Fibroblast of lung (primary cell): ENCODE data around the gene PGAM2. TPM values are rescaled to one million over a fixed set of nuclear protein-coding genes. Genes with fewer than 3 reads are reported as not detected.

ENCODE experiments used
- DNase-seq, 2 donors: peaks; one replicate each; pipeline versions ENCODE4 v3.0.0 to v3.0.0-alpha.2; 2010; ENCODE audit warnings: low read depth in 2 of 2
- H2AFZ ChIP-seq: 2 replicates; pipeline ENCODE4 v1.5.1; 2012; ENCODE audit warnings: low read length, control low read depth, inconsistent platforms
- H3K27ac ChIP-seq: 2 replicates; pipeline ENCODE4 v1.5.1; 2011; ENCODE audit warnings: low read length, control low read depth; ENCODE audit not compliant: insufficient read depth
- H3K27me3 ChIP-seq: 2 replicates; pipeline ENCODE4 v1.5.1; 2011; ENCODE audit warnings: mild to moderate bottlenecking, low read length; ENCODE audit not compliant: control insufficient read depth, insufficient read depth
- H3K36me3 ChIP-seq: 2 replicates; pipeline ENCODE4 v1.5.1; 2011; ENCODE audit warnings: low read length; ENCODE audit not compliant: control insufficient read depth, insufficient read depth
- H3K4me1 ChIP-seq: 2 replicates; pipeline ENCODE4 v1.5.1; 2011; ENCODE audit warnings: low read length; ENCODE audit not compliant: control insufficient read depth, insufficient read depth; ENCODE audit errors: extremely low read depth
- H3K4me2 ChIP-seq: 2 replicates; pipeline ENCODE4 v1.5.1; 2011; ENCODE audit warnings: low read length, control low read depth; ENCODE audit not compliant: insufficient read depth; ENCODE audit errors: extremely low read depth
- H3K4me3 ChIP-seq, 4 experiments: fragments of 200-600 bp in 1 of 4; sonication (generic) in 1 of 4; replicated peaks in 1 of 4; 2 replicates each; pipeline ENCODE4 v1.5.1; 2011 to 2016; ENCODE audit warnings: low read length in 4 of 4, low read depth in 3 of 4, mild to moderate bottlenecking in 3 of 4, control low read depth in 2 of 4, inconsistent platforms in 1 of 4, mixed read lengths in 1 of 4; ENCODE audit not compliant: insufficient read depth in 1 of 4; ENCODE audit errors: control extremely low read depth in 1 of 4
- H3K79me2 ChIP-seq: 2 replicates; pipeline ENCODE4 v1.5.1; 2012; ENCODE audit warnings: mild to moderate bottlenecking, low read length, inconsistent platforms; ENCODE audit not compliant: control insufficient read depth, insufficient read depth
- H3K9ac ChIP-seq: 2 replicates; pipeline ENCODE4 v1.5.1; 2011; ENCODE audit warnings: mild to moderate bottlenecking, low read length, control low read depth; ENCODE audit not compliant: insufficient read depth
- H3K9me3 ChIP-seq: 2 replicates; pipeline ENCODE4 v1.5.1; 2012; ENCODE audit warnings: low read depth, low read length; ENCODE audit not compliant: control insufficient read depth, insufficient read depth
- H4K20me1 ChIP-seq: 2 replicates; pipeline ENCODE4 v1.5.1; 2011; ENCODE audit warnings: low read length; ENCODE audit not compliant: control insufficient read depth, insufficient read depth; ENCODE audit errors: extremely low read depth
- CTCF ChIP-seq, 2 donors: IDR thresholded peaks in 1 of 2; conservative IDR thresholded peaks in 1 of 2; 1 replicate in 1 of 2; 2 replicates in 1 of 2; pipeline ENCODE4 v1.5.1; 2011 to 2012; ENCODE audit warnings: low read length in 2 of 2, control low read depth in 1 of 2, inconsistent platforms in 1 of 2, low read depth in 1 of 2, mild to moderate bottlenecking in 1 of 2
- EZH2 ChIP-seq: IDR thresholded peaks from 2 replicates; pipeline ENCODE4 v1.5.1; 2012; ENCODE audit warnings: low read length, control low read depth, mild to moderate bottlenecking; ENCODE audit errors: missing control alignments
- polyA plus RNA-seq, 2 donors: library from polyadenylated mRNA; depleted of rRNA in 1 of 2; stranded (reverse) in 1 of 2; unstranded in 1 of 2; fragments of >200 nt; gene quantifications; 2 replicates each; pipeline ENCODE4 v1.2.1, GENCODE V29; 2011 to 2012; ENCODE audit warnings: missing spikeins in 1 of 2
- total RNA-seq: library from RNA; depleted of rRNA; stranded (reverse); fragments of >200 nt; gene quantifications from 2 replicates; pipeline ENCODE4 v1.2.1, GENCODE V29; 2014

Gene PGAM2
- total and polyA plus RNA-seq, 2 donors (not counting 1 experiment from before 2014, with no cell fraction given), result 0.33 TPM; not detected in 1

GRCh38 chr7:44063547-44063893, 1.8 kb downstream of the PGAM2 start:
- TF ChIP-seq EZH2, result no peak
- TF ChIP-seq CTCF (conservative IDR thresholded peaks at IDR 0.05 in 1 of 2, IDR thresholded peaks at IDR 0.05 in 1 of 2; ENCODE audit: low read depth in 1 of 2, low read length in 2 of 2), result no peak
- Histone ChIP-seq H3K27me3 (peaks cover 5% of the 10 kb centered on the region), H3K4me3 (no peak overlapping the region), H2AFZ (no peak overlapping the region), H3K9ac (no peak overlapping the region), H3K4me1 (no peaks in the 10 kb centered on the region), H3K4me2 (no peak overlapping the region), H3K36me3 (peaks cover 17% of the 10 kb centered on the region), H3K79me2 (no peaks in the 10 kb centered on the region), H4K20me1 (no peaks in the 10 kb centered on the region), H3K9me3 (no peaks in the 10 kb centered on the region), H3K27ac (no peak overlapping the region)
- DNase-seq, result no peak

- H4K20me1 ChIP-seq, result no peaks in the 10 kb centered on the region
- no peaks in the 10 kb centered on the region for H3K9me3 ChIP-seq
- no peak for DNase-seq
These were observed 2.5 kb downstream of the PGAM2 start for GRCh38 chr7:44062903-44063295.

GRCh38 chr7:44062180-44062902, 3.0 kb downstream of the PGAM2 start:
- no peak overlapping the region for H3K9ac ChIP-seq
- no peaks in the 10 kb centered on the region for H4K20me1 ChIP-seq
- H3K4me2 ChIP-seq, result no peak overlapping the region
- H3K9me3 ChIP-seq, result no peaks in the 10 kb centered on the region
- no peaks in the 10 kb centered on the region for H3K79me2 ChIP-seq
- H3K27ac ChIP-seq, result no peak overlapping the region
- no peaks in the 10 kb centered on the region for H3K4me1 ChIP-seq
- no peak overlapping the region for H2AFZ ChIP-seq
- H3K4me3 ChIP-seq, result no peak overlapping the region
- peaks cover 5% of the 10 kb centered on the region for H3K27me3 ChIP-seq
- DNase-seq, result no peak
- peaks cover 25% of the 10 kb centered on the region for H3K36me3 ChIP-seq
- no peak for TF ChIP-seq EZH2
- no peak for TF ChIP-seq CTCF (conservative IDR thresholded peaks at IDR 0.05 in 1 of 2, IDR thresholded peaks at IDR 0.05 in 1 of 2; ENCODE audit: low read depth in 1 of 2, low read length in 2 of 2)

More at GRCh38 chr7:44062903-44063295, 2.5 kb downstream of the PGAM2 start:
- H3K79me2 ChIP-seq, result no peaks in the 10 kb centered on the region
- H3K4me3 ChIP-seq, result no peak overlapping the region
- H3K27ac ChIP-seq, result no peak overlapping the region
- H3K36me3 ChIP-seq, result peaks cover 23% of the 10 kb centered on the region
- H2AFZ ChIP-seq, result no peak overlapping the region
- H3K27me3 ChIP-seq, result peaks cover 5% of the 10 kb centered on the region
- TF ChIP-seq EZH2 (no peak), CTCF (conservative IDR thresholded peaks at IDR 0.05 in 1 of 2, IDR thresholded peaks at IDR 0.05 in 1 of 2; ENCODE audit: low read depth in 1 of 2, low read length in 2 of 2) (no peak)
- no peaks in the 10 kb centered on the region for H3K4me1 ChIP-seq
- no peak overlapping the region for H3K4me2 ChIP-seq
- H3K9ac ChIP-seq, result no peak overlapping the region
